CD14-positive monocyte (primary cell): ENCODE results near the gene CIITA. TPM values are rescaled to one million over a fixed set of nuclear protein-coding genes. Genes with fewer than 3 reads are reported as not detected.

Experiments used
- DNase-seq, 3 donors: peaks; one replicate each; pipeline ENCODE4 v3.0.0-alpha.2; 2011 to 2022
- H2AFZ ChIP-seq: 2 replicates; pipeline ENCODE4 v1.6.0; 2012; ENCODE audit warnings: mild to moderate bottlenecking, low read depth, low read length, inconsistent platforms; ENCODE audit not compliant: insufficient read depth, poor library complexity, severe bottlenecking
- H3K27ac ChIP-seq, 2 donors: 1 replicate in 1 of 2; 2 replicates in 1 of 2; pipeline ENCODE4 v1.5.1; 2012 to 2013; ENCODE audit warnings: low read length in 2 of 2, control low read depth in 1 of 2, inconsistent platforms in 1 of 2, low read depth in 1 of 2, mild to moderate bottlenecking in 1 of 2
- H3K27me3 ChIP-seq, 2 donors: one replicate each; pipeline versions ENCODE4 v1.6.0 to v1.6.1; 2011 to 2013; ENCODE audit warnings: low read length in 2 of 2; ENCODE audit not compliant: control insufficient read depth in 2 of 2, insufficient read depth in 2 of 2
- H3K36me3 ChIP-seq, 2 donors: replicated peaks in 1 of 2; 1 replicate in 1 of 2; 2 replicates in 1 of 2; pipeline versions ENCODE4 v1.5.1 to v1.6.1; 2012 to 2013; ENCODE audit warnings: low read length in 2 of 2, control low read depth in 1 of 2, inconsistent platforms in 1 of 2, mild to moderate bottlenecking in 1 of 2; ENCODE audit not compliant: insufficient read depth in 2 of 2, control insufficient read depth in 1 of 2
- H3K4me1 ChIP-seq, 2 donors: 1 replicate in 1 of 2; 2 replicates in 1 of 2; pipeline versions ENCODE4 v1.5.1 to v1.6.1; 2012 to 2013; ENCODE audit warnings: low read length in 2 of 2, control low read depth in 1 of 2, inconsistent platforms in 1 of 2, mild to moderate bottlenecking in 1 of 2, moderate library complexity in 1 of 2; ENCODE audit not compliant: insufficient read depth in 2 of 2, control insufficient read depth in 1 of 2
- H3K4me2 ChIP-seq: replicated peaks from 2 replicates; pipeline ENCODE3; 2012; ENCODE audit warnings: low read length, moderate library complexity, mild to moderate bottlenecking; ENCODE audit not compliant: poor library complexity, severe bottlenecking; ENCODE audit errors: extremely low read depth
- H3K4me3 ChIP-seq, 3 experiments: fragments of 200-600 bp in 1 of 3; sonication (generic) in 1 of 3; replicated peaks in 1 of 3; 1 replicate in 2 of 3; 2 replicates in 1 of 3; pipeline ENCODE4 v1.5.1; 2011 to 2013; ENCODE audit warnings: low read length in 3 of 3, mild to moderate bottlenecking in 3 of 3, control low read depth in 2 of 3, low read depth in 2 of 3, inconsistent platforms in 1 of 3, moderate library complexity in 1 of 3
- H3K79me2 ChIP-seq: 2 replicates; pipeline ENCODE4 v1.6.0; 2012; ENCODE audit warnings: mild to moderate bottlenecking, control low read depth, inconsistent platforms, low read length, moderate library complexity; ENCODE audit not compliant: insufficient read depth
- H3K9ac ChIP-seq: 2 replicates; pipeline ENCODE4 v1.6.0; 2017; ENCODE audit warnings: low read length, mild to moderate bottlenecking; ENCODE audit not compliant: insufficient read depth, poor library complexity, severe bottlenecking
- H3K9me3 ChIP-seq, 2 donors: replicated peaks in 1 of 2; 1 replicate in 1 of 2; 2 replicates in 1 of 2; pipeline versions ENCODE4 v1.5.1 to v1.6.1; 2012 to 2013; ENCODE audit warnings: low read length in 2 of 2, control low read depth in 1 of 2; ENCODE audit not compliant: control insufficient read depth in 1 of 2, insufficient read depth in 1 of 2
- H4K20me1 ChIP-seq: 2 replicates; pipeline ENCODE4 v1.6.0; 2012; ENCODE audit warnings: mild to moderate bottlenecking, low read length, control low read depth, moderate library complexity; ENCODE audit not compliant: insufficient read depth
- H3K27ac Mint-ChIP-seq, 7 donors: one replicate each; pipeline ENCODE4 v1.8.0; 2020; ENCODE audit warnings: mild to moderate bottlenecking in 7 of 7, mixed read lengths in 7 of 7, moderate library complexity in 6 of 7, inconsistent platforms in 2 of 7
- H3K27me3 Mint-ChIP-seq, 3 donors: one replicate each; pipeline ENCODE4 v1.8.0; 2021 to 2022; ENCODE audit warnings: low read depth in 3 of 3, mild to moderate bottlenecking in 3 of 3, mixed read lengths in 3 of 3, moderate library complexity in 3 of 3, inconsistent platforms in 1 of 3
- H3K36me3 Mint-ChIP-seq, 2 donors: one replicate each; pipeline ENCODE4 v1.8.0; 2020; ENCODE audit warnings: mixed read lengths in 2 of 2, inconsistent platforms in 1 of 2, mild to moderate bottlenecking in 1 of 2
- H3K4me1 Mint-ChIP-seq: one replicate; pipeline ENCODE4 v1.8.0; 2020; ENCODE audit warnings: mild to moderate bottlenecking, mixed read lengths
- H3K4me3 Mint-ChIP-seq, 2 donors: one replicate each; pipeline ENCODE4 v1.8.0; 2020; ENCODE audit warnings: mild to moderate bottlenecking in 2 of 2, mixed read lengths in 2 of 2, moderate library complexity in 1 of 2
- H3K9me3 Mint-ChIP-seq, 7 donors: one replicate each; pipeline ENCODE4 v1.8.0; 2020 to 2022; ENCODE audit warnings: mixed read lengths in 7 of 7, mild to moderate bottlenecking in 6 of 7, moderate library complexity in 6 of 7, inconsistent platforms in 2 of 7
- WGBS: methylation state at CpG from one replicate; pipeline ENCODE4 v1.1.5; 2013; ENCODE audit warnings: missing lambda C conversion rate; ENCODE audit not compliant: insufficient coverage; 5-methylcytosine and 5-hydroxymethylcytosine counted together
- intact Hi-C, 2 donors: fragments of 100-400 bp; cut with micrococcal nuclease; formaldehyde crosslinking; loops; one replicate each; pipeline versions ENCODE4 v1.15.0 to v1.15.1; 2023
- polyA plus RNA-seq, 3 donors: library from polyadenylated mRNA; depleted of rRNA in 1 of 3; unstranded in 2 of 3; stranded (reverse) in 1 of 3; fragments of 300-500 nt in 2 of 3; fragments of >200 nt in 1 of 3; fragmentation: Illumina TruSeq in 2 of 3; gene quantifications; 1 replicate in 2 of 3; 2 replicates in 1 of 3; pipeline ENCODE4 v1.2.3, GENCODE V29; 2012 to 2021
- TF ChIP-seq, protein P1 (sequence below): fragments of 200-600 bp; IDR thresholded peaks from one replicate; pipeline ENCODE4 v1.8.0; 2022; ENCODE audit warnings: antibody characterized with exemption, mild to moderate bottlenecking

CIITA gene
- polyA plus RNA-seq, 3 donors: 15.6 to 178 (median 22.1) TPM

- H3K4me1 Mint-ChIP-seq: peaks cover 64% of the 10 kb centered on the region
- H3K4me1 ChIP-seq: peaks cover 37 to 42% of the 10 kb centered on the region in 2 donors
- peaks cover 0 to 1% (median 0%) of the 10 kb centered on the region in 7 donors for H3K9me3 Mint-ChIP-seq
- H3K9ac ChIP-seq: no peak overlapping the region
- intact Hi-C loops: loop anchor here in 1 of 2 donors (5.0 kb wide), 1 partner anchor 192 kb away; the partner anchor contains the start of gene NUBP1
- H3K27ac Mint-ChIP-seq: peak overlapping the region in 2 of 7 donors; percentile 22 to 46
- no peak for DNase-seq
- peaks cover 19% of the 10 kb centered on the region for H3K79me2 ChIP-seq
- H3K9me3 ChIP-seq: no peaks in the 10 kb centered on the region
- H3K36me3 Mint-ChIP-seq: peaks cover 8 to 19% of the 10 kb centered on the region in 2 donors
- no peak overlapping the region for H3K4me3 Mint-ChIP-seq
- peaks cover 100% of the 10 kb centered on the region for H4K20me1 ChIP-seq
- TF ChIP-seq, protein P1, sequence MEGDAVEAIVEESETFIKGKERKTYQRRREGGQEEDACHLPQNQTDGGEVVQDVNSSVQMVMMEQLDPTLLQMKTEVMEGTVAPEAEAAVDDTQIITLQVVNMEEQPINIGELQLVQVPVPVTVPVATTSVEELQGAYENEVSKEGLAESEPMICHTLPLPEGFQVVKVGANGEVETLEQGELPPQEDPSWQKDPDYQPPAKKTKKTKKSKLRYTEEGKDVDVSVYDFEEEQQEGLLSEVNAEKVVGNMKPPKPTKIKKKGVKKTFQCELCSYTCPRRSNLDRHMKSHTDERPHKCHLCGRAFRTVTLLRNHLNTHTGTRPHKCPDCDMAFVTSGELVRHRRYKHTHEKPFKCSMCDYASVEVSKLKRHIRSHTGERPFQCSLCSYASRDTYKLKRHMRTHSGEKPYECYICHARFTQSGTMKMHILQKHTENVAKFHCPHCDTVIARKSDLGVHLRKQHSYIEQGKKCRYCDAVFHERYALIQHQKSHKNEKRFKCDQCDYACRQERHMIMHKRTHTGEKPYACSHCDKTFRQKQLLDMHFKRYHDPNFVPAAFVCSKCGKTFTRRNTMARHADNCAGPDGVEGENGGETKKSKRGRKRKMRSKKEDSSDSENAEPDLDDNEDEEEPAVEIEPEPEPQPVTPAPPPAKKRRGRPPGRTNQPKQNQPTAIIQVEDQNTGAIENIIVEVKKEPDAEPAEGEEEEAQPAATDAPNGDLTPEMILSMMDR: no peak
- no peak overlapping the region for H3K4me3 ChIP-seq
- no peak overlapping the region for H3K27ac ChIP-seq
- no peaks in the 10 kb centered on the region for H3K27me3 ChIP-seq
- H3K27me3 Mint-ChIP-seq: peaks cover 0 to 1% (median 0%) of the 10 kb centered on the region in 3 donors
- H3K4me2 ChIP-seq: no peak overlapping the region
- WGBS: 100% methylated on average over 4 of the region's 13 CpGs
- H2AFZ ChIP-seq: no peak overlapping the region
- peaks cover 0 to 10% of the 10 kb centered on the region in 2 donors for H3K36me3 ChIP-seq
Measured at GRCh38 chr16:10934325-10935107, 57.5 kb downstream of the CIITA start.

GRCh38 chr16:10935226-10935915, 58.4 kb downstream of the CIITA start:
- H3K9me3 Mint-ChIP-seq: no peaks in the 10 kb centered on the region
- no peak for DNase-seq
- Histone ChIP-seq H2AFZ (no peak overlapping the region), H3K9me3 (no peaks in the 10 kb centered on the region), H3K27me3 (no peaks in the 10 kb centered on the region), H3K36me3 (peaks cover 0 to 10% of the 10 kb centered on the region in 2 donors), H3K4me1 (peaks cover 42 to 47% of the 10 kb centered on the region in 2 donors), H3K4me3 (no peak overlapping the region), H3K4me2 (no peak overlapping the region), H3K9ac (no peak overlapping the region), H3K27ac (no peak overlapping the region), H4K20me1 (peaks cover 100% of the 10 kb centered on the region), H3K79me2 (peaks cover 27% of the 10 kb centered on the region)
- intact Hi-C loops: loop anchor here in 1 of 2 donors (5.0 kb wide), 1 partner anchor 193 kb away; the partner anchor contains the start of gene NUBP1
- 84% methylated on average over 3 of the region's 7 CpGs for WGBS
- peaks cover 0 to 2% (median 0%) of the 10 kb centered on the region in 3 donors for H3K27me3 Mint-ChIP-seq
- H3K4me3 Mint-ChIP-seq: no peak overlapping the region
- H3K27ac Mint-ChIP-seq: no peak overlapping the region
- H3K36me3 Mint-ChIP-seq: peaks cover 10 to 22% of the 10 kb centered on the region in 2 donors
- TF ChIP-seq, protein P1: no peak
- peaks cover 65% of the 10 kb centered on the region for H3K4me1 Mint-ChIP-seq
